Neuronal stem cell (in vitro differentiated cells): ENCODE results near the gene CDK3.
"Not testable (repeated sequence)": the region's sequence is repeated elsewhere in the genome, so short reads cannot be mapped to it uniquely, and the experiment has no call there.

Source experiments
- DNase-seq: peaks from one replicate; pipeline ENCODE4 v3.0.0-alpha.2; 2013; ENCODE audit warnings: low spot score
- H2AFZ ChIP-seq: one replicate; pipeline ENCODE4 v1.6.1; 2013; ENCODE audit warnings: mild to moderate bottlenecking, low read length, inconsistent platforms
- H2AK5ac ChIP-seq: 2 replicates; pipeline ENCODE4 v1.6.1; 2013; ENCODE audit warnings: low read depth, mild to moderate bottlenecking, inconsistent platforms, low read length, moderate library complexity, mixed read lengths
- H2BK120ac ChIP-seq: 2 replicates; pipeline ENCODE4 v1.6.1; 2013; ENCODE audit warnings: low read depth, mild to moderate bottlenecking, inconsistent platforms, low read length, moderate library complexity, mixed read lengths
- H2BK12ac ChIP-seq: one replicate; pipeline ENCODE4 v1.6.1; 2013; ENCODE audit warnings: low read length, inconsistent platforms
- H2BK15ac ChIP-seq: 2 replicates; pipeline ENCODE4 v1.6.1; 2013; ENCODE audit warnings: mild to moderate bottlenecking, low read length, inconsistent platforms, mixed read lengths
- H2BK5ac ChIP-seq: one replicate; pipeline ENCODE4 v1.6.1; 2013; ENCODE audit warnings: inconsistent platforms, mild to moderate bottlenecking, low read length, moderate library complexity
- H3K14ac ChIP-seq: one replicate; pipeline ENCODE4 v1.6.1; 2013; ENCODE audit warnings: low read length, inconsistent platforms
- H3K18ac ChIP-seq: 2 replicates; pipeline ENCODE4 v1.6.1; 2013; ENCODE audit warnings: low read length, inconsistent platforms
- H3K23ac ChIP-seq: 2 replicates; pipeline ENCODE4 v1.6.1; 2013; ENCODE audit warnings: low read depth, mild to moderate bottlenecking, mixed read lengths, low read length, inconsistent platforms; ENCODE audit not compliant: poor library complexity
- H3K27ac ChIP-seq: replicated peaks from 3 replicates; pipeline ENCODE4 v1.5.1; 2013; ENCODE audit warnings: low read length, inconsistent platforms
- H3K27me3 ChIP-seq, 3 experiments: 2 replicates each; pipeline ENCODE4 v1.6.1; 2013; ENCODE audit warnings: low read length in 3 of 3, mild to moderate bottlenecking in 2 of 3, inconsistent platforms in 1 of 3, low read depth in 1 of 3, mixed read lengths in 1 of 3, moderate library complexity in 1 of 3; ENCODE audit not compliant: control insufficient read depth in 3 of 3, insufficient read depth in 3 of 3
- H3K36me3 ChIP-seq, 2 donors: replicated peaks in 1 of 2; 2 replicates each; pipeline ENCODE4 v1.6.1; 2013; ENCODE audit warnings: low read length in 2 of 2; ENCODE audit not compliant: control insufficient read depth in 2 of 2, insufficient read depth in 2 of 2
- H3K4ac ChIP-seq: 2 replicates; pipeline ENCODE4 v1.6.1; 2013; ENCODE audit warnings: inconsistent platforms, mild to moderate bottlenecking, low read length, moderate library complexity
- H3K4me1 ChIP-seq, 2 donors: 1 replicate in 1 of 2; 2 replicates in 1 of 2; pipeline ENCODE4 v1.6.1; 2013; ENCODE audit warnings: low read length in 2 of 2, low read depth in 1 of 2; ENCODE audit not compliant: control insufficient read depth in 2 of 2, insufficient read depth in 1 of 2
- H3K4me2 ChIP-seq: one replicate; pipeline ENCODE4 v1.6.1; 2013; ENCODE audit warnings: mild to moderate bottlenecking, low read length, inconsistent platforms; ENCODE audit not compliant: insufficient read depth, poor library complexity, severe bottlenecking
- H3K4me3 ChIP-seq, 2 donors: 2 replicates each; pipeline ENCODE4 v1.5.1; 2013; ENCODE audit warnings: low read length in 2 of 2, mild to moderate bottlenecking in 2 of 2, inconsistent platforms in 1 of 2, moderate library complexity in 1 of 2
- H3K79me1 ChIP-seq: one replicate; pipeline ENCODE4 v1.6.1; 2013; ENCODE audit warnings: low read depth, mild to moderate bottlenecking, inconsistent platforms, low read length, moderate library complexity
- H3K9ac ChIP-seq: one replicate; pipeline ENCODE4 v1.6.1; 2013; ENCODE audit warnings: mild to moderate bottlenecking, low read depth, low read length, inconsistent platforms; ENCODE audit not compliant: poor library complexity
- H3K9me3 ChIP-seq, 2 donors: replicated peaks in 1 of 2; 2 replicates each; pipeline versions ENCODE3 to v1.6.1; 2013; ENCODE audit warnings: low read length in 2 of 2, mild to moderate bottlenecking in 2 of 2, inconsistent platforms in 1 of 2, low read depth in 1 of 2, mixed read lengths in 1 of 2, moderate library complexity in 1 of 2; ENCODE audit not compliant: control insufficient read depth in 2 of 2, insufficient read depth in 1 of 2
- H4K8ac ChIP-seq: one replicate; pipeline ENCODE4 v1.6.1; 2013; ENCODE audit warnings: low read depth, mild to moderate bottlenecking, inconsistent platforms, low read length, moderate library complexity
- H4K91ac ChIP-seq: one replicate; pipeline ENCODE4 v1.6.1; 2013; ENCODE audit warnings: low read length, low read depth, mild to moderate bottlenecking, inconsistent platforms; ENCODE audit not compliant: poor library complexity
- WGBS, 2 donors: extraction: QIAGEN DNeasy Blood & Tissue Kit; methylation state at CpG; one replicate each; pipeline ENCODE4 v1.1.7; 2013; ENCODE audit warnings: missing lambda C conversion rate in 2 of 2, mixed read lengths in 1 of 2; ENCODE audit not compliant: insufficient read length in 2 of 2, insufficient replicate concordance in 1 of 2; ENCODE audit errors: extremely low coverage in 2 of 2; 5-methylcytosine and 5-hydroxymethylcytosine counted together

The CDK3 gene

GRCh38 chr17:76044475-76045007 is 43.9 kb downstream of the CDK3 start:
- H3K9me3 ChIP-seq, H2AK5ac ChIP-seq: not testable (repeated sequence)
- WGBS, 2 donors: no CpG with 5 or more reads among the region's 11 CpGs

DNA sequence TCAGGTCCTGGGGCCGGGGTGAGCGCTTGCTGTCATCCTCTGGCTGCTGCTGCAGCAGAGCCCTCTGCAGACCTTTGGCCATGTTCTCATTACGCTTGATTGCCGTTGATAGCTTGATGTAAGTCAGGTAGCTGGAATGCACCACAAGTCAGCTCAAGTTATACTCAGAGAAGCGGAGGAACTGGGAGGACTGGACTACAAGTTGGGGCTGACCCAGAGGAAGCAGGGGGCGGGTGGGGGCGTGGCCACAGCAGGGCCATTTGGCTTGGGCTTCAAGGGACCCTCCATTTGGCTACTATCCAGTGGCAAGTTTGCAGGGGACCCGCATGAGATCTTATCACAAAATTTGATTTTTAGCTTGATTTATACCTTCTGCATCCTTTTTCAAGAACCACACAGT is 45.4 kb downstream of the CDK3 start:
- WGBS, 2 donors: no CpG with 5 or more reads among the region's 8 CpGs
- Histone ChIP-seq H3K79me1 (peaks cover 1% of the 10 kb centered on the region), H3K18ac (no peak overlapping the region), H3K27me3 (peaks cover 0 to 1% (median 0%) of the 10 kb centered on the region in 3 experiments), H2AK5ac (no peak overlapping the region), H3K9ac (no peak overlapping the region), H3K36me3 (peaks cover 62 to 96% of the 10 kb centered on the region in 2 donors), H3K4me2 (no peak overlapping the region), H2BK15ac (no peak overlapping the region), H3K9me3 (no peaks in the 10 kb centered on the region), H2BK5ac (no peak overlapping the region), H4K8ac (no peak overlapping the region), H3K4me1 (peaks cover 1 to 12% of the 10 kb centered on the region in 2 donors), H3K4ac (no peak overlapping the region), H4K91ac (no peak overlapping the region), H3K4me3 (no peak overlapping the region), H3K14ac (no peak overlapping the region), H2BK120ac (no peak overlapping the region), H2AFZ (no peak overlapping the region), H3K27ac (no peak overlapping the region), H2BK12ac (no peak overlapping the region), H3K23ac (no peak overlapping the region)
- DNase-seq: no peak

More at GRCh38 chr17:76044475-76045007, 43.9 kb downstream of the CDK3 start:
- DNase-seq, H4K8ac ChIP-seq, H3K9ac ChIP-seq, H2AFZ ChIP-seq, H2BK5ac ChIP-seq, H3K14ac ChIP-seq, H3K27me3 ChIP-seq, H3K79me1 ChIP-seq, H2BK15ac ChIP-seq, H3K4me3 ChIP-seq, H3K23ac ChIP-seq, H3K4me2 ChIP-seq, H4K91ac ChIP-seq, H3K18ac ChIP-seq, H3K4me1 ChIP-seq, H2BK120ac ChIP-seq, H3K4ac ChIP-seq, H2BK12ac ChIP-seq: not testable (repeated sequence)
- H3K36me3 ChIP-seq: peaks cover 68 to 96% of the 10 kb centered on the region in 2 donors
- peak overlapping the region; percentile 27 for H3K27ac ChIP-seq

DNA sequence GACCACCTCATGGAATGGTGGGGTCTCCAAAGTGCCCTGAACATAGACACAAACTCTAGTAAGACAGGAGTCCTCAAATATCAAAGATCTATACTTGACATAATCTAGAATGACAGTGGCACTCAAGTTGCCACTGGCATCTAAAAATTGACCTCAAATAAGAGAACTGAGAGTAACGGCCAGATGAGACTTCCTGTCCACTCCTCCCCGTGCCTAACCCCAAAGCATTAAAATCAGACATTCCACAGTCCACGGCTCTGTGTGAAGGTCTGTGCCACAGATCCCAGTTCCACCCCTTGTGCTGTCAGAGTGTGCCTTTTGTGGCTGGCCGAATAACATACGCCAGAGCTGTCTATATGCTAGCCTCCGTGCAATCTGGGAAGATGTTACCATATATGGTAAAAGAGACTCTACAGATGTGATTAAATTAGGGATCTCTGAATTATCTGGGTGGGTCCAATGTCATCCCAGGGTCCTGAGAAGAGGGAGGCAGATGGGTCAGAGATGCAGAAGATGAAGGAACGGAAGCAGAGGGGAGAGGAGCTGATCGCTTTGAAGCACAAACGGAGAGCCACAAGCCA is 47.5 kb downstream of the CDK3 start:
- Histone ChIP-seq H3K4me3 (no peak overlapping the region), H3K27me3 (peaks cover 0 to 1% (median 0%) of the 10 kb centered on the region in 3 experiments), H2BK12ac (no peak overlapping the region), H2AFZ (no peak overlapping the region), H3K23ac (no peak overlapping the region), H3K9me3 (no peaks in the 10 kb centered on the region), H3K4ac (no peak overlapping the region), H3K14ac (no peak overlapping the region), H2BK15ac (no peak overlapping the region), H3K4me1 (peaks cover 1 to 12% of the 10 kb centered on the region in 2 donors), H3K4me2 (no peak overlapping the region), H3K79me1 (peaks cover 1% of the 10 kb centered on the region), H2AK5ac (no peak overlapping the region), H3K36me3 (peaks cover 51 to 94% of the 10 kb centered on the region in 2 donors), H3K18ac (no peak overlapping the region), H2BK5ac (no peak overlapping the region), H3K27ac (no peak overlapping the region), H2BK120ac (no peak overlapping the region), H3K9ac (no peak overlapping the region), H4K91ac (no peak overlapping the region), H4K8ac (no peak overlapping the region)
- no peak for DNase-seq
- WGBS, 2 donors: no CpG with 5 or more reads among the region's 9 CpGs

GRCh38 chr17:76048711-76049110 is 48.1 kb downstream of the CDK3 start:
- no peak overlapping the region for H2BK5ac ChIP-seq
- no peak overlapping the region for H2AK5ac ChIP-seq
- peaks cover 50 to 94% of the 10 kb centered on the region in 2 donors for H3K36me3 ChIP-seq
- no peak overlapping the region for H2BK120ac ChIP-seq
- H3K18ac ChIP-seq: no peak overlapping the region
- H3K4me3 ChIP-seq: no peak overlapping the region
- peaks cover 1 to 12% of the 10 kb centered on the region in 2 donors for H3K4me1 ChIP-seq
- no peak for DNase-seq
- H3K4me2 ChIP-seq: no peak overlapping the region
- no peak overlapping the region for H3K14ac ChIP-seq
- no peak overlapping the region for H4K8ac ChIP-seq
- no peak overlapping the region for H2AFZ ChIP-seq
- H2BK15ac ChIP-seq: no peak overlapping the region
- peaks cover 0 to 1% (median 0%) of the 10 kb centered on the region in 3 experiments for H3K27me3 ChIP-seq
- H3K23ac ChIP-seq: no peak overlapping the region
- H4K91ac ChIP-seq: no peak overlapping the region
- H3K9ac ChIP-seq: no peak overlapping the region
- no peak overlapping the region for H3K4ac ChIP-seq
- no peak overlapping the region for H3K27ac ChIP-seq
- H3K9me3 ChIP-seq: no peaks in the 10 kb centered on the region
- peaks cover 1% of the 10 kb centered on the region for H3K79me1 ChIP-seq
- no peak overlapping the region for H2BK12ac ChIP-seq
- no CpG with 5 or more reads among the region's 9 CpGs for WGBS, 2 donors
